Effector memory CD8-positive, alpha-beta T cell (primary cell): ENCODE measurements around the gene TMEM187.

ENCODE experiments used
- ATAC-seq: fragments of 150-1000 bp; cut with Tn5 transposase; replicated peaks from 2 replicates; pipeline ENCODE4 v1.10.0; 2021; ENCODE audit warnings: mild to moderate bottlenecking, moderate library complexity
- DNase-seq, 3 experiments: peaks; one replicate each; pipeline ENCODE4 v3.0.0; 2021
- H3K27ac Mint-ChIP-seq, 2 donors: one replicate each; pipeline ENCODE4 v1.8.0; 2022; ENCODE audit warnings: mild to moderate bottlenecking in 2 of 2, mixed read lengths in 2 of 2, moderate library complexity in 2 of 2
- H3K27me3 Mint-ChIP-seq, 2 donors: one replicate each; pipeline ENCODE4 v1.8.0; 2022; ENCODE audit warnings: mixed read lengths in 2 of 2
- H3K36me3 Mint-ChIP-seq: one replicate; pipeline ENCODE4 v1.8.0; 2022; ENCODE audit warnings: mild to moderate bottlenecking, moderate library complexity, mixed read lengths; ENCODE audit not compliant: insufficient read depth
- H3K4me1 Mint-ChIP-seq, 2 donors: one replicate each; pipeline ENCODE4 v1.8.0; 2022; ENCODE audit warnings: low read depth in 2 of 2, mixed read lengths in 2 of 2
- H3K4me3 Mint-ChIP-seq, 2 donors: one replicate each; pipeline ENCODE4 v1.8.0; 2022; ENCODE audit warnings: mild to moderate bottlenecking in 2 of 2, mixed read lengths in 2 of 2, moderate library complexity in 2 of 2
- H3K9me3 Mint-ChIP-seq, 2 donors: one replicate each; pipeline ENCODE4 v1.8.0; 2022; ENCODE audit warnings: mixed read lengths in 2 of 2

TMEM187 gene

DNA sequence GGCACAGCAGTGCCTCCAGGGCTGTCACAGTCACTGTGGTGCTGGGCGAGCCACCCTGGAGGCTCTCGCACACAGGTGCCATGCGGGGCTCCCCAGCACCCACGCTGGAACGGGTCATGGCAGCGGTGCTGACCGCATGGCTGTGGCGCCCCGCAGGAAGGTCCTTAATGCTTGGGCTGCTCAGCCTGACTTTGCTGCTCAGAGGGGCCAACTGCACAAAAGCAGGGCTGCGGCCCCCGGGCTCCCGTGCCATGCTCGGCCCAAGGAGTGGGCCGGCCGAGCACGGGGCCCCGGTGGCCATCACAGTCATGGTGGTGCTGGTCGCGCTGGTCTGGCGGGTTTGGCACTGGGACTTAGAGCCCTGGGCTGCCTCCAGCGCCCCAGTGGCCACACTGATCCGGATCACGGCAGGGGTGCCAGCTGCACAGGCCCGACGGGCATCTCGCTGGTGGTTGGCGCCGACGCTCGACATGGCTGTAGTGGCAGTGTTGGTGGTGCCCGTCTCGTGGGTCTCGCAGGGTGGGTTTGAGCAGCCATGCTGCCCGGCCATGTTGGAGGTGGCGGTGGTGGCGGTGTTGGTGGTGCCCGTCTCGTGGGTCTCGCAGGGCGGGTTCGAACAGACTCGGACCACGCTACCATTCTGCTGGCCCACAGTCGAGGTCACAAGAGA, 17.9 kb upstream of the TMEM187 start:
- Mint-ChIP-seq H3K27ac (peak overlapping the region in 1 of 2 donors; percentile 73), H3K27me3 (no peaks in the 10 kb centered on the region), H3K36me3 (peaks cover 47% of the 10 kb centered on the region), H3K9me3 (no peaks in the 10 kb centered on the region), H3K4me3 (no peak overlapping the region), H3K4me1 (peaks cover 0 to 4% of the 10 kb centered on the region in 2 donors)
- ATAC-seq: no peak
- no peak for DNase-seq

DNA sequence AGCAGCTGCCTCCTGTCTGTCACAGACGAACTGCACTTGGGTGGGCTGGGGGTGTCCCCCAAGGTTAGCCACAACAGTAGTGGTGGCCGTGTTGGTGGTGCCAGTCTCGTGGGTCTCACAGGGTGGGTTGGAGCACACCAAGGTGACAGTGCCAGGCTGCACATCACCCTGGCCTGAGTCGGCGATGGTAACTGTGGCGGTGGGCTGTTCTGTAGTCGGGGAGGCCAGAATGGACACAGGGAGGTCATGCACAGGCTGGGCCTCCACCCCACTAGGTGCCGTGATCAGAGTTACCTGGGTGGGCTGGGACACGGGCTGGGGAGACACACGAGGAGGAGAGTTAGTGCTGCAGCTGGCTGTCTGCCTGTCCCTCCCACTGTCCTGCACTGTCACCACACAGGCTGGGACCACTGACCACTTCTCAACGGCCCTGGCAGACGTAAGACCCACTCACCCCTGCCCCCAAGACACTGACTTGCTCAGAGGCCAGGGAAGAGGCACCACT, 17.3 kb upstream of the TMEM187 start:
- Mint-ChIP-seq H3K27me3 (no peaks in the 10 kb centered on the region), H3K27ac (peak overlapping the region in 1 of 2 donors; percentile 23), H3K9me3 (no peaks in the 10 kb centered on the region), H3K4me1 (peaks cover 0 to 4% of the 10 kb centered on the region in 2 donors), H3K36me3 (peaks cover 45% of the 10 kb centered on the region), H3K4me3 (no peak overlapping the region)
- ATAC-seq (no peak), DNase-seq (no peak)

DNA sequence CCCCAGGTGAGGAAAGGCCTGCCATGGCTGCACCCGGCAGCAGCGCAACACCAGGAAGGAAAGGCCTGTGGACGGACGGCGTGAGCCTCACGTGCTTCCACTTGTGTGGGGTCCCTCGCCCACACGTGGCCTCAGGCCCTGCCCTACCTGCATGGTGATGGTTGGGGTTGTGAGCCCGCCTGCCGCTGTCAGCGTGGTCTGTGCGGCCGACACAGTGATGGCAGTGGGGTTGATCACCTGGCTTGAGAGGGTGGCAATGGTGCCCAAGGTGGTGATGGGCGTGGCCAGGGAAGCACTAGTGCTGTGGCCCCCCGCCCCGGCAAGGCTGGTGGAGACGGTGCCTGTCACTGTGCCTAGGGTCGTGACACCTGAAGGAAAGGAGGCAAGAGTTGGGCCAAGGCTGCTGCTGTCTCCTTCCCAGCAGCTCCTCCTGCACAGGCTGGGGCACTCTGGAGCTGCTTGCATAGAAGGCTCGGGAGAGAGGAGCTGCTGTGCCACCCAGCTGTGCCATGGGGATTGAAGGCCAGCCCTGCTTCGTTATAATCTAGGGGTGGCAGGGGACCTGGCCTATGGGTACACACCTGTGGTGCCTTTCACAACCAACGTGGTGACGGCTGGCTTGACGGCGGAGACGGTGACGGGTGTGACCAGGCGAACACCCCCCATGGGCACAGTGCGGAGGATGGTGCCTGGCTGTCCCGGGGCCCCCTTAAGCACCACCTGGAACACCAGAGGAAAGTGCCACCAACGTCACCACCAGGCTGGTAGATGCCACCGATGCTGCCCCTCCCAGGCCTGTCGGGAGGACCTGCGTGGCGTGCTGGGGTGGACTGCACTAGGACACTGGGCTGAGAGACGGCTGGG, 16.3 kb upstream of the TMEM187 start:
- Mint-ChIP-seq H3K9me3 (no peaks in the 10 kb centered on the region), H3K36me3 (peaks cover 44% of the 10 kb centered on the region), H3K27ac (peak overlapping the region in 1 of 2 donors; percentile 23), H3K27me3 (no peaks in the 10 kb centered on the region), H3K4me3 (no peak overlapping the region), H3K4me1 (peaks cover 0 to 4% of the 10 kb centered on the region in 2 donors)
- DNase-seq (no peak), ATAC-seq (no peak)

DNA sequence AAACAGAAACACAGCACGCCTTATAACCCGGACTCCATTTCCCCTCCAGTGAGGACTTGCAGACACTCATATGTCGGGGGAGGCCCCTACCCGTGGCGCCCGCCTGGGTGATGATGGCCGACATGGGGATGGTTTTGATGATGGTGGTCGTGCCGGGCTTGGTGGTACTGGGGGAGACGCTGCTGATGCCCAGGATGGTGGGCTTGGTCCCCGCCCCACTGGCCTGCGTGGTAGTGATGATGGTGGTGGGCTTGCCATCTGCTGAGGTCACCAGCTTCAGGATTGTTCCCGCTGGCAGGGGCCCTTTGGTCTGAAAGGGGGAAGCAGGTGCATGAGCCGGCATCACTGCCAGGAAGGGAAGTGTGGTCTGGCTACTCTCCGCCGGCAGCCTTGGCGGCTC, 15.3 kb upstream of the TMEM187 start:
- no peak for DNase-seq
- Mint-ChIP-seq H3K36me3 (peaks cover 47% of the 10 kb centered on the region), H3K9me3 (no peaks in the 10 kb centered on the region), H3K4me1 (peaks cover 0 to 4% of the 10 kb centered on the region in 2 donors), H3K4me3 (no peak overlapping the region), H3K27ac (no peak overlapping the region), H3K27me3 (no peaks in the 10 kb centered on the region)
- ATAC-seq: no peak

DNA sequence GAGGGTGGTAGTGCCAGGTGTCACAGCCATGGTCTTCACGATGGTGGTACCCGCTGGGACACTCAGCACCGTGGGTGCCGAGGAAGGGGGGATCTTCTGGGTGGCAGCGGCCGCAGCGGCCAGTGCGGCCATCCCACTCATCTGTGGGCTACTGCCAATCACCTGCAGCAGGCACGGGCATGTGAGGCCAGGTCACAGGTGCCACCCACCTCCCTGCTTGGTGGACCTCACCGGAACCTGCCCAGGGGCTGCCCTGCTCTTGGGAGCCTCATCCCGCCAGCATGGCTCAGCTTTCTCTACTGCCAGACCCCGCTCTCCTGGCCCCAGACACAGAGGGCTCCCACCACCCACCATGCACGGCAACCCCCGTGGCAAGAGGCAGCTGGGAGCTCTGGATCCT, 13.9 kb upstream of the TMEM187 start:
- Mint-ChIP-seq H3K9me3 (no peaks in the 10 kb centered on the region), H3K36me3 (peaks cover 49% of the 10 kb centered on the region), H3K27me3 (no peaks in the 10 kb centered on the region), H3K4me3 (no peak overlapping the region), H3K4me1 (peaks cover 0 to 1% of the 10 kb centered on the region in 2 donors), H3K27ac (no peak overlapping the region)
- ATAC-seq: no peak
- no peak for DNase-seq

DNA sequence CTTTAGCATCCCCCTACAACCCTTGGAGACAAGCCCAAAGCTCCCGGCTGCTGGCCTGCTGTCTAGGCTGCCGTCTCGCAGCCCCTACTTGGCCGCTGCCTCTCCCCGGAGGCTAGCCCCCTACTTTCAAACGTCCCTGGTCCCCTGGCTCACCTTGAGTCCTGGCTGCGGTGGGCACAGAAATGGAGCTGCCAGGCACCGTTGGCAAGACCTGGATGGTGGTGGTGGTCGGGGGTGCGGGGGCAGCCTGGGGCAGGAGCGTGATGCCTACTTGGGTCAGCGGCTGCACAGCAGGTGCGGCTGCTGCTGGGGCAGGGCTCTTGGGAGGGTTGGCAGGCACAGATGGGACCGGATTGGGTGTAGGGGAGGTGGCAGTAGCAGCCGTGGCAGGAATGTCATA, 12.9 kb upstream of the TMEM187 start:
- DNase-seq: no peak
- Mint-ChIP-seq H3K4me1 (no peaks in the 10 kb centered on the region), H3K36me3 (peaks cover 41% of the 10 kb centered on the region), H3K4me3 (no peak overlapping the region), H3K27ac (no peak overlapping the region), H3K27me3 (no peaks in the 10 kb centered on the region), H3K9me3 (no peaks in the 10 kb centered on the region)
- no peak for ATAC-seq

DNA sequence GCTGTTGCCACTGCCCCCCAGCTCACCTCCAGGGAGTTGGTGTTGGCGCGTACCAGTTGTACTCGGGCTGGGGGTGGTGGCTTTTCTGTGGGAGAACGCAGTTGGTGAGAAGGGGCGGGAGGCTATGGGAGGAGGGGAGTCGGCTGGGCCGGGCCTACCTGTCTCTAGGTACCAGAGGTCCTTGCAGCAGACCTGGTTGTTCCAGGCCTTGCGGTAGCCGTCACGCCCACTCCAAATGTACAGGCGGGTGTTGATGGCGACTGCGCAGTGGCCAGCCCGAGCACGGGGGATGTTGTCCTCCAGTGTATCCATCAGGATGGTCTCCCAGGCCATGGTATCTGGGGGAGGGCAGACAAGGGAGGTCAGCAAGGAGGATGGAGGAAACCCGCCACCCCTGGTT, 12.5 kb upstream of the TMEM187 start:
- Mint-ChIP-seq H3K4me1 (peaks cover 0 to 4% of the 10 kb centered on the region in 2 donors), H3K9me3 (no peaks in the 10 kb centered on the region), H3K27me3 (no peaks in the 10 kb centered on the region), H3K27ac (no peak overlapping the region), H3K4me3 (no peak overlapping the region), H3K36me3 (peaks cover 39% of the 10 kb centered on the region)
- no peak for DNase-seq
- no peak for ATAC-seq

DNA sequence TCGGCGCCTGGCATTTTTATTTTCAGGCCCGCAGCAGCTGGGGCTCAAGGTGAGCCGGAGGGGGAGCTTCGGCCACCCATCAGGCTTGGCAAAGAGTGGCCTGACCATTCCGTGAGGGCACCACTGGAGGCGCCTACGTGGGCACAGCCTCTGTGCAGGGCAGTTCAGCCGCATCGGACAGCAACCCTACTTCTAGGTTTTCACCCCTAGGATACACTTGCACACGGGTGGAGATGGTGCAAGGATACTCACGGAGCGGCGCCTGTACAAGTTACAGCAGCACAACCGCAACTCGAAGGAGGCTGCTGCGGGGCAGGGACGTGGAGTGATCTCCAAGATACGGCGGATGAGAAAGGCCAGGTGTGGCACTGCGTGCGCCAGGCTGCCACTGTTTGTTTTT, 11.8 kb upstream of the TMEM187 start:
- peaks cover 32% of the 10 kb centered on the region for H3K36me3 Mint-ChIP-seq
- ATAC-seq (no peak), DNase-seq (no peak)
- no peaks in the 10 kb centered on the region for H3K9me3 Mint-ChIP-seq
- H3K4me3 Mint-ChIP-seq: no peak overlapping the region
- no peaks in the 10 kb centered on the region for H3K27me3 Mint-ChIP-seq
- H3K27ac Mint-ChIP-seq: no peak overlapping the region
- peaks cover 0 to 8% of the 10 kb centered on the region in 2 donors for H3K4me1 Mint-ChIP-seq

DNA sequence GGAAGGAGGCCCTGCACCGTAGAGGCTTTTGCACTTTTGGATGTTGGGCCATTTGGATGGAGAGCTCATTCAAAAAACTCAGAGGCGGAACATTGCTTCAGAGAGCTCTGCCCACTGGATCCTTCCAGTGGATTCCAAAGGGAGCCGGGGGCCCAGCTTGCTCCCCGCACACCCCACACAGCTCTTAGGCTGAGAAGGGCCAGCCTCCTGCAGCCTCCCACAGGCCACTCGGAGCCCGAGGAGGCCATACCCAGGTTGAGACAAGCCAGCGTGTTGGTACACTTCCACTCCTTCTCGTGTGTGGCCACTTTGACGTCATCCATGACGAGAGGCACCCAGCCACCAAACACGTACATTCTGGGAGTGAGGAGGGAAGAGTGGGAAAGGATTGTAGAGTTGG, 11.3 kb upstream of the TMEM187 start:
- no peak for ATAC-seq
- Mint-ChIP-seq H3K9me3 (no peaks in the 10 kb centered on the region), H3K4me1 (peaks cover 0 to 13% of the 10 kb centered on the region in 2 donors), H3K36me3 (peaks cover 35% of the 10 kb centered on the region), H3K4me3 (no peak overlapping the region), H3K27ac (no peak overlapping the region), H3K27me3 (no peaks in the 10 kb centered on the region)
- DNase-seq: no peak

DNA sequence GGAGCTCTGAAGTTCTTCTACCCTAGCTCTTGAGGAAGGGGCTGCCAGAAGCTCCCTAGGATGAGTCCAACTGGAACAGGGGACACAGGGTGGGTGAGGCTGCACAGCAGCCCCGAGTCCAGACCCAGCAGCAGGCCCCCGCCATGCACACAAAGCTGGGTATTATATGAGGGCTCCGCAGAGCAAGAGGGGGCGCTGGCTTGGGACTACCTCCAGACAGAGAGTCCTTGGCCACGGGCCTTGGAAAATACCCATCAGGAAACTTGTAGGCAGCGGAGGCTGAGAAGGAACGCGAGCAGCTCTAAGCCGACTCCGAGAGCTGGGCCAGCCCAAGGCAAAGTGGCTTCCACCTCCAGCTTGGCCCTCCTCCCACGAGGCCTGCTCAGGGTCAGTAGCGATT, 9.0 kb upstream of the TMEM187 start:
- no peaks in the 10 kb centered on the region for H3K27me3 Mint-ChIP-seq
- DNase-seq (no peak), ATAC-seq (no peak)
- no peaks in the 10 kb centered on the region for H3K9me3 Mint-ChIP-seq
- peaks cover 16 to 30% of the 10 kb centered on the region in 2 donors for H3K4me1 Mint-ChIP-seq
- H3K4me3 Mint-ChIP-seq: no peak overlapping the region
- peaks cover 38% of the 10 kb centered on the region for H3K36me3 Mint-ChIP-seq
- no peak overlapping the region for H3K27ac Mint-ChIP-seq

DNA sequence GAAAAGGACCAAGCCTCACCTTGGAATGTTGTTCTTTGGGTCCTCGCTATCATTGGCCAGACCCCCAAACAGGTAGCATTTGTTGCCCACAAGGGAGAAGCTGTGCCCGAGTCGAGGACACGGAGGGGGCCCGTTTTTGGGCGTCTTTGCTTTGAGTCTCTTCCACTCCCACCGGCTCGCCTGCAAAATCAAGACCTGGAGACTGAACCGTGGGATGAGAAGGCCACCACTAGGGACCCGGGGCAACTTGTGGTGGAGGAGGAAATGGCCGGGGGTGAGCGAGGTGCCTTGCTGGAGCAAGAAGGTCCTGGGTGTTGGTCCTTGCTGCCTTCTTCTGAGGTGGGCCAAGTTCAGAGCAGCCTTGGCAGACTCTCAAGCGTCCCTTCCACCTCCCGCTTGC, 8.4 kb upstream of the TMEM187 start:
- Mint-ChIP-seq H3K27me3 (no peaks in the 10 kb centered on the region), H3K27ac (no peak overlapping the region), H3K9me3 (no peaks in the 10 kb centered on the region), H3K4me1 (peaks cover 16 to 32% of the 10 kb centered on the region in 2 donors), H3K4me3 (no peak overlapping the region), H3K36me3 (peaks cover 38% of the 10 kb centered on the region)
- DNase-seq: no peak
- no peak for ATAC-seq

DNA sequence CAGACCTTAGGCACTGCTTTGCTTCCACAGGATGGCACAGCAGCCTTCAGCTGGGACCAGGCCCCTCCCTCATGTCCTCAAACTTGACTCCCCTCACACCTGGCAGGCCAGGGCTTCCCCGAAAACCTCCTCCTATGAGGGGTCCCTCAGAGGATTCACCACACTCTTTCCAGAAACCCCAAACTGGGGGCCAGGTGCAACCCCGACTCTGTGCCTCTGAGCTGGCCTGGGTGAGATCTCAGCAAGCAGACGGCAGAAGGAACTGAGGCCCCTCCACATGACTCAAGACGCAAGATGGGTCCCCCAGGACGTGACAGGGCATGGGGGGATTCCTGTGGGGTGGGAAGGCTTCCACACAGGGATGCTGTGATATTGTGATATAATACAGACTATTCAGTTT, 7.1 kb upstream of the TMEM187 start:
- peak overlapping the region; percentile 18 to 38 for H3K4me3 Mint-ChIP-seq
- H3K27ac Mint-ChIP-seq: peak overlapping the region; percentile 88 to 99
- ATAC-seq: no peak
- H3K9me3 Mint-ChIP-seq: no peaks in the 10 kb centered on the region
- DNase-seq: no peak
- peaks cover 34% of the 10 kb centered on the region for H3K36me3 Mint-ChIP-seq
- peaks cover 20 to 36% of the 10 kb centered on the region in 2 donors for H3K4me1 Mint-ChIP-seq
- H3K27me3 Mint-ChIP-seq: no peaks in the 10 kb centered on the region

DNA sequence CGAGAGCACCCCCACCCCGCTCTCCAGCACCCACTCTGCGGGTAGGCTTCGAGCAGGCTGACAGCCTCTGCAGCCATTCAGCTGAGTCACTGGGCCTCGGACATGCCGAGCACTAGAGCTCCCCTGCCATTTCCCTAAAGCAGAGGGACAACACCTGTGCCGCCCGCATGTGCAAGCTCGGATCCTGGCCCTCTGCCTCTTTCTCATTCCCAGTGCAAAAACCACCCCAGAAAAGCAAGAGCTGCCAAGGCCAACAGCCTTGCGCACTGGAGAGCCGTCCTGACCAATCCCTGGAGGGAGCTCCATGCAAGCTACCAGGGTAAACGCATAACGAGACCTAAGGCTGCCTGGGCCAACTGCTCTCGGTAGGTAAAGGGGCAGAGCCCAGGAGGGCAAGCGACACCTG, 6.3 kb upstream of the TMEM187 start:
- H3K27me3 Mint-ChIP-seq: no peaks in the 10 kb centered on the region
- peak overlapping the region; percentile 94 to 96 for H3K4me3 Mint-ChIP-seq
- peaks cover 34% of the 10 kb centered on the region for H3K36me3 Mint-ChIP-seq
- ATAC-seq (no peak), DNase-seq (no peak)
- H3K27ac Mint-ChIP-seq: peak overlapping the region; percentile 88 to 99
- no peaks in the 10 kb centered on the region for H3K9me3 Mint-ChIP-seq
- H3K4me1 Mint-ChIP-seq: peaks cover 20 to 36% of the 10 kb centered on the region in 2 donors
